Esophagus (tissue), 2 donors: ENCODE data around the gene INPP5B. TPM values are rescaled to one million over a fixed set of nuclear protein-coding genes. Genes with fewer than 3 reads are reported as not detected.

Experiments
- H3K27ac ChIP-seq, 2 donors: one replicate each; pipeline ENCODE4 v1.5.1; 2013; ENCODE audit warnings: low read depth in 2 of 2, mild to moderate bottlenecking in 2 of 2, inconsistent platforms in 1 of 2, low read length in 1 of 2, moderate library complexity in 1 of 2
- H3K27me3 ChIP-seq, 2 donors: one replicate each; pipeline ENCODE4 v1.6.1; 2013; ENCODE audit warnings: low read length in 2 of 2, control low read depth in 1 of 2, mild to moderate bottlenecking in 1 of 2; ENCODE audit not compliant: insufficient read depth in 2 of 2, control insufficient read depth in 1 of 2
- H3K36me3 ChIP-seq, 2 donors: one replicate each; pipeline ENCODE4 v1.6.1; 2013; ENCODE audit warnings: low read length in 1 of 2; ENCODE audit not compliant: control insufficient read depth in 2 of 2, insufficient read depth in 2 of 2
- H3K4me1 ChIP-seq, 2 donors: one replicate each; pipeline ENCODE4 v1.6.1; 2013; ENCODE audit warnings: low read length in 1 of 2; ENCODE audit not compliant: control insufficient read depth in 2 of 2, insufficient read depth in 2 of 2
- H3K4me3 ChIP-seq, 2 donors: one replicate each; pipeline ENCODE4 v1.5.1; 2013; ENCODE audit warnings: low read length in 2 of 2, mild to moderate bottlenecking in 2 of 2, low read depth in 1 of 2, moderate library complexity in 1 of 2
- H3K9me3 ChIP-seq, 2 donors: one replicate each; pipeline ENCODE4 v1.6.1; 2013; ENCODE audit warnings: mild to moderate bottlenecking in 2 of 2, low read depth in 1 of 2, low read length in 1 of 2, moderate library complexity in 1 of 2; ENCODE audit not compliant: control insufficient read depth in 2 of 2, insufficient read depth in 1 of 2
- WGBS, 2 donors: extraction: QIAGEN DNeasy Blood & Tissue Kit; methylation state at CpG; one replicate each; pipeline ENCODE4 v1.1.7; 2013; 5-methylcytosine and 5-hydroxymethylcytosine counted together
- polyA plus RNA-seq, 2 donors: library from polyadenylated mRNA; stranded (reverse); fragments of 200-250 nt; gene quantifications; one replicate each; pipeline ENCODE4 v1.2.3, GENCODE V29; 2013
- donor health status: healthy with polysubstance abuse.
- donor health status: Bipolar disorder and iron deficiency.

INPP5B gene
- polyA plus RNA-seq, 2 donors: 4.4 to 7.4 TPM

GRCh38 chr1:37814252-37814651, 132.6 kb downstream of the INPP5B start:
- Histone ChIP-seq H3K9me3 (no peaks in the 10 kb centered on the region), H3K4me3 (no peak overlapping the region), H3K27me3 (no peaks in the 10 kb centered on the region), H3K27ac (no peak overlapping the region), H3K4me1 (peaks cover 3 to 4% of the 10 kb centered on the region in 2 donors), H3K36me3 (peaks cover 0 to 22% of the 10 kb centered on the region in 2 donors)
- WGBS, 2 donors: 89 to 94% methylated on average over 7 of the region's 7 CpGs

- Histone ChIP-seq H3K4me3 (no peak overlapping the region), H3K27ac (no peak overlapping the region), H3K36me3 (peaks cover 0 to 22% of the 10 kb centered on the region in 2 donors), H3K27me3 (no peaks in the 10 kb centered on the region), H3K9me3 (no peaks in the 10 kb centered on the region), H3K4me1 (peaks cover 3 to 4% of the 10 kb centered on the region in 2 donors)
- 81 to 85% methylated on average over 2 of the region's 2 CpGs for WGBS, 2 donors
Measured at GRCh38 chr1:37813529-37814145, 133.2 kb downstream of the INPP5B start.

- WGBS, 2 donors: 40 to 41% methylated on average over 7 of the region's 7 CpGs
- H3K9me3 ChIP-seq: no peaks in the 10 kb centered on the region
- peaks cover 0 to 24% of the 10 kb centered on the region in 2 donors for H3K36me3 ChIP-seq
- H3K27me3 ChIP-seq: no peaks in the 10 kb centered on the region
- H3K4me3 ChIP-seq: no peak overlapping the region
- no peak overlapping the region for H3K27ac ChIP-seq
- H3K4me1 ChIP-seq: no peaks in the 10 kb centered on the region
Measured at GRCh38 chr1:37811027-37811655, 135.7 kb downstream of the INPP5B start.

Other genes with a start within 250 kb of the INPP5B start
- gene EPHA10, start 181.9 kb downstream of the INPP5B start, polyA plus RNA-seq: under 1 TPM; 0.24 to 0.38 TPM
- 1 to 10 TPM; 3.1 to 3.4 TPM for gene MANEAL, start 153.2 kb downstream of the INPP5B start, polyA plus RNA-seq
- gene C1orf122, start 139.3 kb downstream of the INPP5B start, polyA plus RNA-seq: 10 to 100 TPM; 19.3 to 39.0 TPM
- 10 to 100 TPM in 1 of 2 donors, 1 to 10 TPM in 1; 8.9 to 15.6 TPM for gene YRDC, start 138.8 kb downstream of the INPP5B start, polyA plus RNA-seq
- gene MTF1, start 87.5 kb downstream of the INPP5B start, polyA plus RNA-seq: 1 to 10 TPM; 3.2 to 5.6 TPM
- gene SF3A3, start 43.0 kb upstream of the INPP5B start, polyA plus RNA-seq: 10 to 100 TPM; 10.6 to 21.4 TPM
- gene FHL3, start 58.5 kb upstream of the INPP5B start, polyA plus RNA-seq: 10 to 100 TPM in 1 of 2 donors, 1 to 10 TPM in 1; 8.3 to 13.7 TPM
- 10 to 100 TPM; 16.3 to 32.0 TPM for gene UTP11, start 65.7 kb upstream of the INPP5B start, polyA plus RNA-seq
- 1 to 10 TPM in 1 of 2 donors, under 1 TPM in 1; 0.22 to 1.4 TPM for gene POU3F1, start 99.7 kb upstream of the INPP5B start, polyA plus RNA-seq